ENCODE data around the gene LPP. TPM values are rescaled to one million over a fixed set of nuclear protein-coding genes. Genes with fewer than 3 reads are reported as not detected.

LPP gene
- total and polyA plus RNA-seq, 2 donors from 2014 or later = 6.7 to 233 TPM

GRCh38 chr3:188315553-188315952 is 161.6 kb downstream of the LPP start:
- Histone ChIP-seq H3K9me3 (ENCODE audit: control insufficient read depth in 2 of 3, insufficient read depth in 1 of 3, low read length in 3 of 3) (no peaks in the 10 kb centered on the region), H3K4me1 (ENCODE audit: control insufficient read depth in 2 of 3, insufficient read depth in 2 of 3, low read depth in 1 of 3, low read length in 3 of 3) (no peaks in the 10 kb centered on the region), H3K36me3 (ENCODE audit: control insufficient read depth in 2 of 3, insufficient read depth in 3 of 3, low read length in 3 of 3) (no peaks in the 10 kb centered on the region), H3K27me3 (ENCODE audit: control insufficient read depth, insufficient read depth, low read length) (no peaks in the 10 kb centered on the region), H3K27ac (ENCODE audit: low read depth in 2 of 2, low read length in 2 of 2) (no peak overlapping the region), H3K4me3 (ENCODE audit: low read length in 3 of 3) (no peak overlapping the region), H3K9ac (ENCODE audit: low read length in 3 of 3) (no peak overlapping the region)
- TF ChIP-seq CTCF (IDR thresholded peaks at IDR 0.05; ENCODE audit: borderline replicate concordance, extremely low read depth, insufficient read depth) = no peak
- intact Hi-C loops (cut with DNase I) = no loop called here
- DNase-seq = no peak
- no peak for FAIRE-seq

- H3K4me1 ChIP-seq (ENCODE audit: control insufficient read depth in 2 of 3, insufficient read depth in 2 of 3, low read depth in 1 of 3, low read length in 3 of 3) = no peaks in the 10 kb centered on the region
- FAIRE-seq (no peak), DNase-seq (no peak)
- H3K36me3 ChIP-seq (ENCODE audit: control insufficient read depth in 2 of 3, insufficient read depth in 3 of 3, low read length in 3 of 3) = no peaks in the 10 kb centered on the region
- H3K27me3 ChIP-seq (ENCODE audit: control insufficient read depth, insufficient read depth, low read length) = no peaks in the 10 kb centered on the region
- TF ChIP-seq CTCF (IDR thresholded peaks at IDR 0.05; ENCODE audit: borderline replicate concordance, extremely low read depth, insufficient read depth) = no peak
- no peak overlapping the region for H3K9ac ChIP-seq (ENCODE audit: low read length in 3 of 3)
- H3K27ac ChIP-seq (ENCODE audit: low read depth in 2 of 2, low read length in 2 of 2) = no peak overlapping the region
- intact Hi-C loops (cut with DNase I) = no loop called here
- H3K9me3 ChIP-seq (ENCODE audit: control insufficient read depth in 2 of 3, insufficient read depth in 1 of 3, low read length in 3 of 3) = no peaks in the 10 kb centered on the region
- no peak overlapping the region for H3K4me3 ChIP-seq (ENCODE audit: low read length in 3 of 3)
These were observed 162.2 kb downstream of the LPP start for GRCh38 chr3:188316021-188316722.

GRCh38 chr3:188316723-188317070 is 162.7 kb downstream of the LPP start:
- Histone ChIP-seq H3K4me3 (ENCODE audit: low read length in 3 of 3) (no peak overlapping the region), H3K27me3 (ENCODE audit: control insufficient read depth, insufficient read depth, low read length) (no peaks in the 10 kb centered on the region), H3K27ac (ENCODE audit: low read depth in 2 of 2, low read length in 2 of 2) (no peak overlapping the region), H3K9me3 (ENCODE audit: control insufficient read depth in 2 of 3, insufficient read depth in 1 of 3, low read length in 3 of 3) (no peaks in the 10 kb centered on the region), H3K36me3 (ENCODE audit: control insufficient read depth in 2 of 3, insufficient read depth in 3 of 3, low read length in 3 of 3) (no peaks in the 10 kb centered on the region), H3K4me1 (ENCODE audit: control insufficient read depth in 2 of 3, insufficient read depth in 2 of 3, low read depth in 1 of 3, low read length in 3 of 3) (no peaks in the 10 kb centered on the region), H3K9ac (ENCODE audit: low read length in 3 of 3) (no peak overlapping the region)
- DNase-seq (no peak), FAIRE-seq (no peak)
- intact Hi-C loops (cut with DNase I) = no loop called here
- no peak for TF ChIP-seq CTCF (IDR thresholded peaks at IDR 0.05; ENCODE audit: borderline replicate concordance, extremely low read depth, insufficient read depth)

- Histone ChIP-seq H3K4me3 (ENCODE audit: low read length in 3 of 3) (no peak overlapping the region), H3K9me3 (ENCODE audit: control insufficient read depth in 2 of 3, insufficient read depth in 1 of 3, low read length in 3 of 3) (no peaks in the 10 kb centered on the region), H3K4me1 (ENCODE audit: control insufficient read depth in 2 of 3, insufficient read depth in 2 of 3, low read depth in 1 of 3, low read length in 3 of 3) (no peaks in the 10 kb centered on the region), H3K9ac (ENCODE audit: low read length in 3 of 3) (no peak overlapping the region), H3K27me3 (ENCODE audit: control insufficient read depth, insufficient read depth, low read length) (no peaks in the 10 kb centered on the region), H3K27ac (ENCODE audit: low read depth in 2 of 2, low read length in 2 of 2) (no peak overlapping the region), H3K36me3 (ENCODE audit: control insufficient read depth in 2 of 3, insufficient read depth in 3 of 3, low read length in 3 of 3) (no peaks in the 10 kb centered on the region)
- no peak for FAIRE-seq
- TF ChIP-seq CTCF (IDR thresholded peaks at IDR 0.05; ENCODE audit: borderline replicate concordance, extremely low read depth, insufficient read depth) = no peak
- DNase-seq = no peak
- intact Hi-C loops (cut with DNase I) = no loop called here
These were observed 165.6 kb downstream of the LPP start for GRCh38 chr3:188319569-188319968.

Data from kidney (tissue), 14 donors.